GM12865 (cell line): Measurements from ENCODE around the gene TTC39C.

Experiments used
- DNase-seq: peaks from one replicate; pipeline ENCODE4 v3.0.0; 2010; ENCODE audit warnings: low read depth
- H3K4me3 ChIP-seq: 2 replicates; pipeline ENCODE4 v1.5.1; 2011; ENCODE audit warnings: mild to moderate bottlenecking, low read depth, low read length, control low read depth
- CTCF ChIP-seq: IDR thresholded peaks from 2 replicates; pipeline ENCODE4 v1.5.1; 2011; ENCODE audit warnings: low read length, control low read depth, low read depth, inconsistent platforms; ENCODE audit not compliant: insufficient read depth; ENCODE audit errors: missing control alignments

Gene TTC39C

GRCh38 chr18:24095976-24096375 lies 81.4 kb downstream of the TTC39C start:
- H3K4me3 ChIP-seq, result no peak overlapping the region
- DNase-seq, result no peak
- no peak for TF ChIP-seq CTCF

GRCh38 chr18:24103320-24104021 lies 88.9 kb downstream of the TTC39C start:
- TF ChIP-seq CTCF, result no peak
- no peak for DNase-seq

GRCh38 chr18:24104486-24104885 lies 89.9 kb downstream of the TTC39C start:
- DNase-seq, result no peak
- no peak for TF ChIP-seq CTCF
- no peak overlapping the region for H3K4me3 ChIP-seq

More at GRCh38 chr18:24103320-24104021, 88.9 kb downstream of the TTC39C start:
- H3K4me3 ChIP-seq, result no peak overlapping the region

- no peak for TF ChIP-seq CTCF
- no peak overlapping the region for H3K4me3 ChIP-seq
- no peak for DNase-seq
Observed at GRCh38 chr18:24108641-24109040, 94.1 kb downstream of the TTC39C start.

- no peak overlapping the region for H3K4me3 ChIP-seq
Observed at GRCh38 chr18:24111936-24112335, 97.4 kb downstream of the TTC39C start.

GRCh38 chr18:24112464-24112863 lies 97.9 kb downstream of the TTC39C start:
- DNase-seq, result no peak
- H3K4me3 ChIP-seq, result no peak overlapping the region
- TF ChIP-seq CTCF, result no peak

More at GRCh38 chr18:24111936-24112335, 97.4 kb downstream of the TTC39C start:
- no peak for TF ChIP-seq CTCF
- DNase-seq, result no peak
